ENCODE results near the gene ENTHD1.
"Not testable (repeated sequence)": the region's sequence is repeated elsewhere in the genome, so short reads cannot be mapped to it uniquely, and the experiment has no call there.

The ENTHD1 gene

GRCh38 chr22:39898997-39899396, 5.4 kb upstream of the ENTHD1 start:
- no peak for DNase-seq (ENCODE audit: low read depth in 2 of 2)

- no peak for DNase-seq (ENCODE audit: low read depth in 2 of 2)
These were observed 4.3 kb upstream of the ENTHD1 start for GRCh38 chr22:39897841-39898240.

GRCh38 chr22:39896313-39896996, 2.9 kb upstream of the ENTHD1 start:
- DNase-seq (ENCODE audit: low read depth in 2 of 2) = no peak

GRCh38 chr22:39895682-39896081, 2.1 kb upstream of the ENTHD1 start:
- DNase-seq (ENCODE audit: low read depth in 2 of 2) = no peak

GRCh38 chr22:39894554-39895092, 1.1 kb upstream of the ENTHD1 start:
- no peak for DNase-seq (ENCODE audit: low read depth in 2 of 2)

GRCh38 chr22:39889924-39890323, 3.6 kb downstream of the ENTHD1 start:
- not testable (repeated sequence) for DNase-seq (ENCODE audit: low read depth in 2 of 2)

GRCh38 chr22:39883057-39883456, 10.5 kb downstream of the ENTHD1 start:
- no peak for DNase-seq (ENCODE audit: low read depth in 2 of 2)

- DNase-seq (ENCODE audit: low read depth in 2 of 2) = no peak
These were observed 12.8 kb downstream of the ENTHD1 start for GRCh38 chr22:39880722-39881121.

- no peak for DNase-seq (ENCODE audit: low read depth in 2 of 2)
These were observed 16.3 kb downstream of the ENTHD1 start for GRCh38 chr22:39877079-39877845.

GRCh38 chr22:39875176-39875885, 18.2 kb downstream of the ENTHD1 start:
- not testable (repeated sequence) for DNase-seq (ENCODE audit: low read depth in 2 of 2)

GRCh38 chr22:39873965-39874364, 19.6 kb downstream of the ENTHD1 start:
- DNase-seq (ENCODE audit: low read depth in 2 of 2) = no peak

GRCh38 chr22:39872548-39872947, 21.0 kb downstream of the ENTHD1 start:
- DNase-seq (ENCODE audit: low read depth in 2 of 2) = no peak

- no peak for DNase-seq (ENCODE audit: low read depth in 2 of 2)
These were observed 22.4 kb downstream of the ENTHD1 start for GRCh38 chr22:39871008-39871798.

- DNase-seq (ENCODE audit: low read depth in 2 of 2) = not testable (repeated sequence)
These were observed 23.8 kb downstream of the ENTHD1 start for GRCh38 chr22:39869797-39870196.

- DNase-seq (ENCODE audit: low read depth in 2 of 2) = no peak
These were observed 24.8 kb downstream of the ENTHD1 start for GRCh38 chr22:39868741-39869140.

GRCh38 chr22:39859903-39860588, 33.5 kb downstream of the ENTHD1 start:
- no peak for DNase-seq (ENCODE audit: low read depth in 2 of 2)

GRCh38 chr22:39856588-39856987, 37.0 kb downstream of the ENTHD1 start:
- DNase-seq (ENCODE audit: low read depth in 2 of 2) = no peak

- no peak for DNase-seq (ENCODE audit: low read depth in 2 of 2)
These were observed 40.8 kb downstream of the ENTHD1 start for GRCh38 chr22:39852799-39853198.

GRCh38 chr22:39851606-39852315, 41.8 kb downstream of the ENTHD1 start:
- DNase-seq (ENCODE audit: low read depth in 2 of 2) = no peak

- no peak for DNase-seq (ENCODE audit: low read depth in 2 of 2)
These were observed 46.1 kb downstream of the ENTHD1 start for GRCh38 chr22:39847477-39847876.

All from stimulated activated CD4-positive, alpha-beta T cell treated with anti-CD3 and anti-CD28 coated beads, Interleukin-1b, Interleukin-23, amount 100 ng/mL, for 4 hours (primary cell).